ENCODE results near the gene STRN. TPM values are rescaled to one million over a fixed set of nuclear protein-coding genes. Genes with fewer than 3 reads are reported as not detected.

The STRN gene
- total and polyA plus RNA-seq, 2 of the 13 experiments (the other 11 are each of a cell fraction or from before 2014, with no cell fraction given) = 10.4 to 19.3 TPM

- TF ChIP-seq, protein P1, sequence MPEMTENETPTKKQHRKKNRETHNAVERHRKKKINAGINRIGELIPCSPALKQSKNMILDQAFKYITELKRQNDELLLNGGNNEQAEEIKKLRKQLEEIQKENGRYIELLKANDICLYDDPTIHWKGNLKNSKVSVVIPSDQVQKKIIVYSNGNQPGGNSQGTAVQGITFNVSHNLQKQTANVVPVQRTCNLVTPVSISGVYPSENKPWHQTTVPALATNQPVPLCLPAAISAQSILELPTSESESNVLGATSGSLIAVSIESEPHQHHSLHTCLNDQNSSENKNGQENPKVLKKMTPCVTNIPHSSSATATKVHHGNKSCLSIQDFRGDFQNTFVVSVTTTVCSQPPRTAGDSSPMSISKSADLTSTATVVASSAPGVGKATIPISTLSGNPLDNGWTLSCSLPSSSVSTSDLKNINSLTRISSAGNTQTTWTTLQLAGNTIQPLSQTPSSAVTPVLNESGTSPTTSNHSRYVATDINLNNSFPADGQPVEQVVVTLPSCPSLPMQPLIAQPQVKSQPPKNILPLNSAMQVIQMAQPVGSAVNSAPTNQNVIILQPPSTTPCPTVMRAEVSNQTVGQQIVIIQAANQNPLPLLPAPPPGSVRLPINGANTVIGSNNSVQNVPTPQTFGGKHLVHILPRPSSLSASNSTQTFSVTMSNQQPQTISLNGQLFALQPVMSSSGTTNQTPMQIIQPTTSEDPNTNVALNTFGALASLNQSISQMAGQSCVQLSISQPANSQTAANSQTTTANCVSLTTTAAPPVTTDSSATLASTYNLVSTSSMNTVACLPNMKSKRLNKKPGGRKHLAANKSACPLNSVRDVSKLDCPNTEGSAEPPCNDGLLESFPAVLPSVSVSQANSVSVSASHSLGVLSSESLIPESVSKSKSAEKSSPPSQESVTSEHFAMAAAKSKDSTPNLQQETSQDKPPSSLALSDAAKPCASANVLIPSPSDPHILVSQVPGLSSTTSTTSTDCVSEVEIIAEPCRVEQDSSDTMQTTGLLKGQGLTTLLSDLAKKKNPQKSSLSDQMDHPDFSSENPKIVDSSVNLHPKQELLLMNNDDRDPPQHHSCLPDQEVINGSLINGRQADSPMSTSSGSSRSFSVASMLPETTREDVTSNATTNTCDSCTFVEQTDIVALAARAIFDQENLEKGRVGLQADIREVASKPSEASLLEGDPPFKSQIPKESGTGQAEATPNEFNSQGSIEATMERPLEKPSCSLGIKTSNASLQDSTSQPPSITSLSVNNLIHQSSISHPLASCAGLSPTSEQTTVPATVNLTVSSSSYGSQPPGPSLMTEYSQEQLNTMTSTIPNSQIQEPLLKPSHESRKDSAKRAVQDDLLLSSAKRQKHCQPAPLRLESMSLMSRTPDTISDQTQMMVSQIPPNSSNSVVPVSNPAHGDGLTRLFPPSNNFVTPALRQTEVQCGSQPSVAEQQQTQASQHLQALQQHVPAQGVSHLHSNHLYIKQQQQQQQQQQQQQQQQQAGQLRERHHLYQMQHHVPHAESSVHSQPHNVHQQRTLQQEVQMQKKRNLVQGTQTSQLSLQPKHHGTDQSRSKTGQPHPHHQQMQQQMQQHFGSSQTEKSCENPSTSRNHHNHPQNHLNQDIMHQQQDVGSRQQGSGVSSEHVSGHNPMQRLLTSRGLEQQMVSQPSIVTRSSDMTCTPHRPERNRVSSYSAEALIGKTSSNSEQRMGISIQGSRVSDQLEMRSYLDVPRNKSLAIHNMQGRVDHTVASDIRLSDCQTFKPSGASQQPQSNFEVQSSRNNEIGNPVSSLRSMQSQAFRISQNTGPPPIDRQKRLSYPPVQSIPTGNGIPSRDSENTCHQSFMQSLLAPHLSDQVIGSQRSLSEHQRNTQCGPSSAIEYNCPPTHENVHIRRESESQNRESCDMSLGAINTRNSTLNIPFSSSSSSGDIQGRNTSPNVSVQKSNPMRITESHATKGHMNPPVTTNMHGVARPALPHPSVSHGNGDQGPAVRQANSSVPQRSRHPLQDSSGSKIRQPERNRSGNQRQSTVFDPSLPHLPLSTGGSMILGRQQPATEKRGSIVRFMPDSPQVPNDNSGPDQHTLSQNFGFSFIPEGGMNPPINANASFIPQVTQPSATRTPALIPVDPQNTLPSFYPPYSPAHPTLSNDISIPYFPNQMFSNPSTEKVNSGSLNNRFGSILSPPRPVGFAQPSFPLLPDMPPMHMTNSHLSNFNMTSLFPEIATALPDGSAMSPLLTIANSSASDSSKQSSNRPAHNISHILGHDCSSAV (CRISPR knock-in tag; IDR thresholded peaks at IDR 0.05; ENCODE audit: borderline replicate concordance) = no peak
- TF ChIP-seq ZFYVE20 (CRISPR knock-in tag; IDR thresholded peaks at IDR 0.05; ENCODE audit: borderline replicate concordance, low read depth) (no peak), ZNF678 (CRISPR knock-in tag; IDR thresholded peaks at IDR 0.05) (no peak), ELK4 (CRISPR knock-in tag; IDR thresholded peaks at IDR 0.05; ENCODE audit: borderline replicate concordance) (no peak)
- TF ChIP-seq, protein P2, sequence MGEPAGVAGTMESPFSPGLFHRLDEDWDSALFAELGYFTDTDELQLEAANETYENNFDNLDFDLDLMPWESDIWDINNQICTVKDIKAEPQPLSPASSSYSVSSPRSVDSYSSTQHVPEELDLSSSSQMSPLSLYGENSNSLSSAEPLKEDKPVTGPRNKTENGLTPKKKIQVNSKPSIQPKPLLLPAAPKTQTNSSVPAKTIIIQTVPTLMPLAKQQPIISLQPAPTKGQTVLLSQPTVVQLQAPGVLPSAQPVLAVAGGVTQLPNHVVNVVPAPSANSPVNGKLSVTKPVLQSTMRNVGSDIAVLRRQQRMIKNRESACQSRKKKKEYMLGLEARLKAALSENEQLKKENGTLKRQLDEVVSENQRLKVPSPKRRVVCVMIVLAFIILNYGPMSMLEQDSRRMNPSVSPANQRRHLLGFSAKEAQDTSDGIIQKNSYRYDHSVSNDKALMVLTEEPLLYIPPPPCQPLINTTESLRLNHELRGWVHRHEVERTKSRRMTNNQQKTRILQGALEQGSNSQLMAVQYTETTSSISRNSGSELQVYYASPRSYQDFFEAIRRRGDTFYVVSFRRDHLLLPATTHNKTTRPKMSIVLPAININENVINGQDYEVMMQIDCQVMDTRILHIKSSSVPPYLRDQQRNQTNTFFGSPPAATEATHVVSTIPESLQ (CRISPR knock-in tag; conservative IDR thresholded peaks at IDR 0.05) = no peak
Measured at GRCh38 chr2:36965206-36965605, 1.1 kb downstream of the STRN start (continued).
